GM21737 (cell line): ENCODE measurements around the gene NSMF.

Source experiments
- ATAC-seq: cut with Tn5 transposase; IDR thresholded peaks from one replicate; pipeline ENCODE4 v1.9.1; 2021; ENCODE audit warnings: mild to moderate bottlenecking, moderate library complexity; ENCODE audit not compliant: unreplicated experiment

Gene NSMF

DNA sequence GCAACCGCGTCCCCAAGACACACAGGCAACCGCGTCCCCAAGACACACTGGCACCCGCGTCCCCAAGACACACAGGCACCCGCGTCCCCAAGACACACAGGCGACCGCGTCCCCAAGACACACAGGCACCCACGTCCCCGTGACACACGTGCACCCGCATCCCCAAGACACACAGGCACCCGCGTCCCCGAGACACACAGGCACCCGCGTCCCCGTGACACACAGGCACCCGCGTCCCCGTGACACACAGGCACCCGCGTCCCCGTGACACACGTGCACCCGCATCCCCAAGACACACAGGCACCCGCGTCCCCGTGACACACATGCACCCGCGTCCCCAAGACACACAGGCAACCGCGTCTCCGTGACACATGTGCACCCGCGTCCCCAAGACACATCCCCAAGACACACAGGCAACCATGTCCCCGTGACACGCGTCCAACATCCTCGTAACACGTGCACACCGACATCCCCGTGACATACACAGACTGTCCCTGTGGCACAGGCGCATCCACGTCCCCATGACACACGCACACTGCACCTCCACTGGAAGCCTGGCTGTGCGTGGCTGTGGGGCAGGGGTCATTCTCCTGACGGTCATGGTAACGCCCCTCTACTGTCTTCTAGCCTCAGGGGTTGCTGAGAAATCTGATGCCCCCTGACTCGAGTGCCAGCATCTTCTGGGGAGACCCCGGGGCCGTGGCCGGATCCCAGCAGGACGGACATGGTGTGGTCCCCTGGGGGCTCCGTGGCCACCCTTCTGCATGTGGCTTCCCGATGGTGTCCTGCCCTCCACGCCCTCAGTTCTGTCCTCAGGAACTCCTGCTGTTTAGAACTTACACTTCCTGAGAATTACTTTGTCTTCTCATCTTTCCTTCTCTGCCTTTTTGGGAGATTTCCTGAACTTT is 60.3 kb downstream of the NSMF start:
- no peak for ATAC-seq

DNA sequence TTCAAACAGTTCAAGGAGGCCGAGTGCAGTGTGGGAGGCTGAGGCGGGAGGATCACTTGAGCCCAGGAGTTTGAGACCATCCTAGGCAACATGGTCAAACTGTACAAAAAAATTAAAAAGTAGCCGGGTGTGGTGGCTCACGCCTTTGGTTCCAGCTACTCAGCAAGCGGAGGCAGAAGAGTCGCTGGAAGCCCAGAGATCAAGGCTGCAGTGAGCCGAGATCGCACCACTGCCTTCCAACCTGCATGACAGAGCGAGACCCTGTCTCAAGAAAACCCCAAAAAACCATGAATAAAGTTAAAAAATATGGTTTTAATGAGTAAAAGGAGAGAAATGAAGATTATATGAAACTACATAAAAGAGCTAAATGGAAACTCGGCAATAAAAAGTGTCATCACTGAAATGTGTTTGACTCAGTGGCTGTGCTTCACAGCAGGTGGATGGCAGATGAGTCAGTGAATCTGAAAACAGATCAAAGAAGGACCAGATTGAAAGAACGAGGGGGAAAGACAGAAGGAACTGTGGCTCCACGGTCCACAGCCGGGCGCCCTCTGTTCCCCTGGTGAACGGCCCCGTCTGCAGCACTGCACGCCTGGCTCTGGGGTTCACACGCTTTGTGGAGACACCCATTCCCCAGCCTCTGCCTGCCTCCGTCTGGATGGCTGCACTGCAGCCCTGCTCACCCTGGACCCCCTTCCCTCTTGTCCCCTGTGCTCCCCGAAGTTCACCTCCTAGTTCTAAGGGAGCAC is 61.3 kb downstream of the NSMF start:
- ATAC-seq: no peak
